Stomach (tissue), 9 donors: ENCODE data around the gene LACTB. TPM values are rescaled to one million over a fixed set of nuclear protein-coding genes. Genes with fewer than 3 reads are reported as not detected.
A peak's percentile ranks its signal among the peaks of the same experiment; 100 is the strongest.

Experiments used
- DNase-seq, 2 donors: peaks; one replicate each; pipeline versions ENCODE4 v3.0.0 to v3.0.0-alpha.2; 2013 to 2019
- H3K27ac ChIP-seq, 5 donors: fragments of 200-600 bp in 4 of 5; sonication (generic) in 4 of 5; one replicate each; pipeline ENCODE4 v1.5.1; 2013 to 2019; ENCODE audit warnings: mild to moderate bottlenecking in 1 of 5, moderate library complexity in 1 of 5
- H3K27me3 ChIP-seq, 3 donors: fragments of 200-600 bp; sonication (generic); one replicate each; pipeline ENCODE4 v1.5.1; 2017 to 2019; ENCODE audit warnings: mixed run types in 1 of 3
- H3K36me3 ChIP-seq, 4 donors: fragments of 200-600 bp; sonication (generic); 1 replicate in 3 of 4; 2 replicates in 1 of 4; pipeline ENCODE4 v1.5.1; 2016 to 2019
- H3K4me1 ChIP-seq, 4 donors: fragments of 200-600 bp; sonication (generic); one replicate each; pipeline ENCODE4 v1.5.1; 2016 to 2019
- H3K4me3 ChIP-seq, 4 donors: fragments of 200-600 bp; sonication (generic) in 3 of 4; one replicate each; pipeline ENCODE4 v1.5.1; 2016 to 2019; ENCODE audit warnings: mild to moderate bottlenecking in 1 of 4
- H3K9me3 ChIP-seq, 4 donors: fragments of 200-600 bp; sonication (generic); one replicate each; pipeline ENCODE4 v1.5.1; 2016 to 2019
- EP300 ChIP-seq: sonication (generic); formaldehyde crosslinking; IDR thresholded peaks from one replicate; pipeline ENCODE4 v1.6.1; 2017; ENCODE audit warnings: antibody characterized with exemption
- POLR2A ChIP-seq, 4 donors: fragments of 450-650 bp; IDR thresholded peaks; one replicate each; pipeline ENCODE4 v1.6.1; 2016; ENCODE audit warnings: antibody characterized with exemption in 4 of 4, control low read depth in 2 of 4, mild to moderate bottlenecking in 1 of 4, moderate library complexity in 1 of 4
- POLR2AphosphoS5 ChIP-seq, 3 donors: sonication (generic); formaldehyde crosslinking; IDR thresholded peaks; one replicate each; pipeline ENCODE4 v1.6.1; 2016; ENCODE audit warnings: antibody characterized with exemption in 3 of 3
- WGBS, 5 donors: extraction: QIAGEN DNeasy Blood & Tissue Kit in 3 of 5; methylation state at CpG; one replicate each; pipeline versions ENCODE4 v1.1.5 to v1.1.7; 2013 to 2018; 5-methylcytosine and 5-hydroxymethylcytosine counted together
- intact Hi-C: fragments of 100-400 bp; cut with DNase I; formaldehyde crosslinking; loops from one replicate; pipeline ENCODE4 v1.15.1; 2023; ENCODE audit warnings: low total_unique reads
- polyA plus RNA-seq, 3 donors: library from polyadenylated mRNA; stranded (reverse); fragments of 200-250 nt; gene quantifications; one replicate each; pipeline ENCODE4 v1.2.3, GENCODE V29; 2013
- total RNA-seq, 5 donors: library from RNA; depleted of rRNA; stranded (reverse); fragments of >200 nt; gene quantifications; one replicate each; pipeline versions ENCODE4 v1.1.0 to v1.2.3, GENCODE V29; 2014 to 2016
- TF ChIP-seq, protein P1 (sequence below), 7 experiments: fragments of 450-650 bp in 4 of 7; fragments of 200-600 bp in 3 of 7; sonication (generic) in 3 of 7; IDR thresholded peaks; one replicate each; pipeline ENCODE4 v1.5.1; 2016 to 2019; ENCODE audit warnings: antibody characterized with exemption in 7 of 7, control low read depth in 2 of 7, mild to moderate bottlenecking in 1 of 7
- donor health status: healthy with polysubstance abuse.
- donor health status: Bipolar disorder and iron deficiency.
- donor health status: healthy.

Gene LACTB
- total and polyA plus RNA-seq, 8 donors: 1.2 to 30.8 (median 11.1) TPM

DNA sequence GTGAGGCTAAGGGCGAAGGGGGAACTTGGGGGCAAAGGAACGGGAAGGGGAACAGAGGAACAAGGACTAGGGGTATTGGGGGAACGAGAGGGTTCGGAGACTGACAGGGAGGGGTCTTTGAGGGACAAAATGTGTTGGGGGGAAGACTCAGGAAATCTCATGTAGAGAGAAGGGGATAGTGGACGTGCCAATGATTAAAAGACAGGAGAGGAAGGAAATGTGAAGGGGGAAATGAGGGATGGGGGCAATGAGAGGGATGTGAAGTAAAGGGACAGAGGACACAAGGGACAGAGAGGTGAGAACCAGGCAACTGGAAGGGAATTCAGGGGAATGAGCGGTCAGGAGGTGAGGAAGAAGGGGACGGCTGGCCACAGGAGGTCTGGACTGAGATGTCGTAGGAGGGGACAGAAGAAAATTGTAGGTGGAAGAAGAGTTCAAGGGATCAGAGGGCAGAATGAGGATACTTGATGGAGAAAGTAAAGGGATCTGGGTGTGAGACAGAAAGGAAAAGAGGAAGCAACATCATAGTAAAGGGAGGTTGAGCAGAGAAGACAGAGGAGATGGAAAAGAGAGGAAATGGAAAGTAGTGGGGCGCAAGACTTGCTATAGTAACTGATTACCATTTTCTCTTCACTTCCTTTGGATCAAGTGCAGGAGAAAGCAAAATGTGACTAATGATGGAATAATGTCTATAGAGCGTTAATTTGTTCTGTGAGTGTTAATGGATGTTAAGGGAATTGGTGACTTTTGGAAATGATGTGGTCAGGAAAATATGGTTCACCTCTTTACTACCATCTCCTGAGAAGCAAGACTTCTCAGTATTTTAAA is 68.5 kb downstream of the LACTB start:
- no peaks in the 10 kb centered on the region for H3K27me3 ChIP-seq
- no peak for TF ChIP-seq EP300
- TF ChIP-seq, protein P1, sequence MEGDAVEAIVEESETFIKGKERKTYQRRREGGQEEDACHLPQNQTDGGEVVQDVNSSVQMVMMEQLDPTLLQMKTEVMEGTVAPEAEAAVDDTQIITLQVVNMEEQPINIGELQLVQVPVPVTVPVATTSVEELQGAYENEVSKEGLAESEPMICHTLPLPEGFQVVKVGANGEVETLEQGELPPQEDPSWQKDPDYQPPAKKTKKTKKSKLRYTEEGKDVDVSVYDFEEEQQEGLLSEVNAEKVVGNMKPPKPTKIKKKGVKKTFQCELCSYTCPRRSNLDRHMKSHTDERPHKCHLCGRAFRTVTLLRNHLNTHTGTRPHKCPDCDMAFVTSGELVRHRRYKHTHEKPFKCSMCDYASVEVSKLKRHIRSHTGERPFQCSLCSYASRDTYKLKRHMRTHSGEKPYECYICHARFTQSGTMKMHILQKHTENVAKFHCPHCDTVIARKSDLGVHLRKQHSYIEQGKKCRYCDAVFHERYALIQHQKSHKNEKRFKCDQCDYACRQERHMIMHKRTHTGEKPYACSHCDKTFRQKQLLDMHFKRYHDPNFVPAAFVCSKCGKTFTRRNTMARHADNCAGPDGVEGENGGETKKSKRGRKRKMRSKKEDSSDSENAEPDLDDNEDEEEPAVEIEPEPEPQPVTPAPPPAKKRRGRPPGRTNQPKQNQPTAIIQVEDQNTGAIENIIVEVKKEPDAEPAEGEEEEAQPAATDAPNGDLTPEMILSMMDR (IDR thresholded peaks at IDR 0.05): no peak
- no peak for TF ChIP-seq POLR2AphosphoS5 (IDR thresholded peaks at IDR 0.05)
- TF ChIP-seq POLR2A (IDR thresholded peaks at IDR 0.05): no peak
- H3K4me3 ChIP-seq: peak overlapping the region; percentile 66 to 85 (median 80)
- peak overlapping the region; percentile 81 to 92 (median 89) for H3K27ac ChIP-seq
- H3K36me3 ChIP-seq: no peaks in the 10 kb centered on the region
- no peak for DNase-seq
- no peaks in the 10 kb centered on the region for H3K9me3 ChIP-seq
- H3K4me1 ChIP-seq: peaks cover 17 to 56% (median 43%) of the 10 kb centered on the region in 4 donors
- intact Hi-C loops: no loop called here
- 6 to 9% (median 7%) methylated on average over 10 of the region's 10 CpGs for WGBS, 5 donors

DNA sequence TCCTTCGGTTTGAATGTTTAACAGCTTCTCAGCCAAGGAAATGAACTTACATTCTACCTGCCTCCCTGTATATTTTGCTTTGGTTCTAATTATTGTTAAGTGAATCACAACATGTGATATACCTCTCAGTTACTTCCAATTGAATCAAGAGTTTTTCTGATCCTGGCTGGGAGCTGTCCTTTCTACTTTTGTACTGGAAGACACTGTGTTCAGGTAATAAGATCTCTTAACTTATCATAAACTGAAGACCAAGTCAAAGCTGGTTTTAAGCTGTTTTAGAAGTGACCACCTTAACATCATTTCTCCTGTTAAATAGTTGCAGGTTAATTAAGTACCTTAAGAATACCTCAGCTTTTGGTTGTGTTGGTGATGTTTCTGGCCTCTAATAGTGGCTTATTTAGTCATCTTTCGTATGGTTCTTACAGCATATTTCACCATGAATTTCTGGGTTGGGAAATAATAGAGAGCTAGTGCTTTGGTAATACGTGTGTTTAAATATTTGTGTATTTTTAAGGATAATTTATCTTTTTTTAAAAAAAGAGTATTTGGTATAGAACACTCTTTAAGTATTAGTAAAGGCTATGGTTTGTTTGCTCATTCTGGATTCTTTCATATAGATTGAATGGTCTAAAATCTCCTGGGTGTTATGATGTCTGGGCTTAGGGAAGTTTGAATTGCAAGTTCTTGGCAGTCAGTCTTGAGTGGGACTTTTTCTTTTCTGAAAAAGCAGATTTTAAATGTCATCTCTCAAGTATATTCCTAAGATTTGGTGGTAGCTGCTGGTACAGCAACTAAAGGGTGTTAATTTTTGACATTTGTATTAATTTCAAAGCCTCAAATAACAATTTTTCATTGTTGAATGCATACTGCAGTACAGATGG is 69.3 kb downstream of the LACTB start:
- TF ChIP-seq EP300 (no peak), POLR2AphosphoS5 (IDR thresholded peaks at IDR 0.05) (no peak), POLR2A (IDR thresholded peaks at IDR 0.05) (no peak)
- TF ChIP-seq, protein P1 (IDR thresholded peaks at IDR 0.05): no peak
- Histone ChIP-seq H3K27ac (peak overlapping the region in 4 of 5 donors; percentile 83 to 92 (median 90)), H3K4me3 (peak overlapping the region; percentile 66 to 85 (median 80)), H3K36me3 (no peaks in the 10 kb centered on the region), H3K9me3 (no peaks in the 10 kb centered on the region), H3K27me3 (no peaks in the 10 kb centered on the region), H3K4me1 (peaks cover 26 to 64% (median 52%) of the 10 kb centered on the region in 4 donors)
- DNase-seq: no peak
- 50 to 59% (median 53%) methylated on average over 3 of the region's 3 CpGs for WGBS, 5 donors
- intact Hi-C loops: no loop called here

Other genes starting within 250 kb of the LACTB start
- 1,000 to 10,000 TPM in 4 of 5 donors, 100 to 1,000 TPM in 1; 425 to 2,605 (median 1,087) TPM for gene TPM1, start 79.1 kb upstream of the LACTB start, total RNA-seq
- 100 to 1,000 TPM; 230 to 494 (median 306) TPM for gene TPM1, start 79.1 kb upstream of the LACTB start, polyA plus RNA-seq
- 10 to 100 TPM in 4 of 5 donors, 1 to 10 TPM in 1; 8.4 to 69.8 (median 33.0) TPM for gene RPS27L, start 35.6 kb downstream of the LACTB start, total RNA-seq
- 100 to 1,000 TPM; 211 to 432 (median 244) TPM for gene RPS27L, start 35.6 kb downstream of the LACTB start, polyA plus RNA-seq
- gene RAB8B, start 67.7 kb downstream of the LACTB start, total RNA-seq: 100 to 1,000 TPM in 1 of 5 donors, 10 to 100 TPM in 3, 1 to 10 TPM in 1; 2.0 to 103 (median 23.2) TPM
- gene RAB8B, start 67.7 kb downstream of the LACTB start, polyA plus RNA-seq: 10 to 100 TPM in 2 of 3 donors, 1 to 10 TPM in 1; 4.5 to 13.6 (median 13.4) TPM
- gene APH1B, start 155.7 kb downstream of the LACTB start, total RNA-seq: 10 to 100 TPM in 1 of 5 donors, 1 to 10 TPM in 3, under 1 TPM in 1; 0.45 to 23.5 (median 7.6) TPM
- gene APH1B, start 155.7 kb downstream of the LACTB start, polyA plus RNA-seq: 1 to 10 TPM in 2 of 3 donors, under 1 TPM in 1; 0.92 to 3.8 (median 2.7) TPM